G401 (cell line): ENCODE data around the gene HYI. TPM values are rescaled to one million over a fixed set of nuclear protein-coding genes. Genes with fewer than 3 reads are reported as not detected.
A peak's percentile ranks its signal among the peaks of the same experiment; 100 is the strongest.
"Not testable (repeated sequence)": the region's sequence is repeated elsewhere in the genome, so short reads cannot be mapped to it uniquely, and the experiment has no call there.

Experiments
- DNase-seq: peaks from one replicate; pipeline ENCODE4 v3.0.0-alpha.2; 2015; ENCODE audit warnings: low spot score
- in situ Hi-C: cut with HindIII; loops from 2 replicates; pipeline ENCODE4 v1.10.0; 2016; ENCODE audit warnings: low sequenced_read_pairs, mixed read lengths
- total RNA-seq: library from RNA; depleted of rRNA; stranded (reverse); fragments of >200 nt; shearing (Covaris generic); gene quantifications from 2 replicates; pipeline ENCODE4 v1.2.3, GENCODE V29; 2014

HYI gene
- total RNA-seq, 1 experiment from 2014 or later = 22.3 TPM

DNA sequence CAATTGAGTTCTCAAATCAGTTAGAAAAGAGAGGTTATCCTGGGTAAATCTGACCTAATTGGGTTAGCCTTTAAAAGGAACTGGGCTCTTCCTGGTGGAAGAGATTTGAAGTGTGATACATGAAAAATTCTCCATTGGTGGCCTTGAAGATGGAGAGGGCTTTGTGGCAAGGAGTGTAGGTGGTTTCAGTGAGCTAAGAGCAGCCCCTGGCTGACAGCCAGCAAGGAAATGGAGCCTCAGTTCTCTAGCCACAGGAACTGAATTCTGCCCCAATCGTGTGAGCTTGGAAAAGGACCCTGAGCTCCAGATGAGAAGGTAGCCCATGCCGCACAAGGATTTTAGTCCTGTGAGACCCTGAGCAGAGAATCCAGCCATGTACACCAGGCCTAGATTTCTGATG lies 12.7 kb upstream of the HYI start:
- DNase-seq = peak; percentile 10
- in situ Hi-C loops = no loop called here

GRCh38 chr1:43465505-43466067 lies 11.9 kb upstream of the HYI start:
- peak; percentile 41 for DNase-seq
- in situ Hi-C loops = no loop called here

GRCh38 chr1:43464681-43465504 lies 11.2 kb upstream of the HYI start:
- in situ Hi-C loops = no loop called here
- no peak for DNase-seq

- in situ Hi-C loops = no loop called here
- DNase-seq = no peak
Measured at GRCh38 chr1:43463479-43463878, 9.7 kb upstream of the HYI start.

GRCh38 chr1:43460988-43461693 lies 7.4 kb upstream of the HYI start:
- DNase-seq = no peak
- in situ Hi-C loops = no loop called here

DNA sequence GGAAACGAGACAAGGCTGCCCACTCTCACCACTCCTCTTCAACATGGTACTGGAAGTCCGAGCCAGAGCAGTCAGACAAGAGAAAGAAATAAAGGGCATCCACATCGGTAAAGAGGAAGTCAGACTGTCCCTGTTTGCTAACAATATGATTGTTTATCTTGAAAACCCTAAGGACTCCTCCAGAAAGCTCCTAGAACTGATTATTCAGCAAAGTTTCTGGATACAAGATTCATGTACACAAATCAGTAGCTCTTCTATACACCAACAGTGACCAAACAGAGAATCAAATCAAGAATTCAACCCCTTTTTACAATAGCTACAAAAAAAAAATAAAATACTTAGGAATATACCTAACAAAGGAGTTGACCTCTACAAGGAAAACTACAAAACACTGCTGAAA lies 4.6 kb upstream of the HYI start:
- DNase-seq, in situ Hi-C loops: not testable (repeated sequence)

- no peak for DNase-seq
- in situ Hi-C loops = no loop called here
Measured at GRCh38 chr1:43455213-43455889, 1.6 kb upstream of the HYI start.

- in situ Hi-C loops = no loop called here
- DNase-seq = peak; percentile 94
Measured at GRCh38 chr1:43454270-43455011, 710 bp upstream of the HYI start.

DNA sequence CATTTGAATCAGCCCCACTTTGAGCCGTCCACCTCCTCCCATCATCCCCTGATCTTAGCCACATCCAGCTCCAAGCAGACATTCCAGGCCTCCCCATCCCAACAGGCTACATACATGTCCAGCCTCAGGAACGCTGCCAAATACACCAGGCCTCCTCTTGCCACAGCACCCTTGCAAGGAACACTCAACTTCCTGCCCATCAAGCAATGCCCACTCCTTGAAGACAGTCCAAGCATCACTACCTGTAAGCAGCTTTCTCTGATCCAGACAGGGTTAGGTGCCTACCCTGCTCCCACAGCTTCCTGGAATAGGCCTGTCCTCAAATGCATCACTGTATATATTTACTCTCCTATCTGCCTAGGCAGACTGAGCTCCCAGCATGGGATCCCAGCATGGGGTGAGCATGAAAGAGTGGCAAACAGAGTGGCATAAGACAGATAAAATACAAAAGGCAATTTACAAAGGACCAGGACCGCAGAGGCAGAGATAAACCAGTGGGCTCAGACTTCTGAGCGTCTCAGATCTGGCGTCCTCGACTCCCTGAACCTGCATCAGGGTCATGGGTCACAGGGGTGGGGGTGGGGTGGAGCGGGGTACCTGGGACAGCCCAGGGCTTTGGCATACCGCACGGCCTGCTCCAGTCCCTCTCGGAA lies 816 bp downstream of the HYI start:
- in situ Hi-C loops = no loop called here
- peak; percentile 69 for DNase-seq

DNA sequence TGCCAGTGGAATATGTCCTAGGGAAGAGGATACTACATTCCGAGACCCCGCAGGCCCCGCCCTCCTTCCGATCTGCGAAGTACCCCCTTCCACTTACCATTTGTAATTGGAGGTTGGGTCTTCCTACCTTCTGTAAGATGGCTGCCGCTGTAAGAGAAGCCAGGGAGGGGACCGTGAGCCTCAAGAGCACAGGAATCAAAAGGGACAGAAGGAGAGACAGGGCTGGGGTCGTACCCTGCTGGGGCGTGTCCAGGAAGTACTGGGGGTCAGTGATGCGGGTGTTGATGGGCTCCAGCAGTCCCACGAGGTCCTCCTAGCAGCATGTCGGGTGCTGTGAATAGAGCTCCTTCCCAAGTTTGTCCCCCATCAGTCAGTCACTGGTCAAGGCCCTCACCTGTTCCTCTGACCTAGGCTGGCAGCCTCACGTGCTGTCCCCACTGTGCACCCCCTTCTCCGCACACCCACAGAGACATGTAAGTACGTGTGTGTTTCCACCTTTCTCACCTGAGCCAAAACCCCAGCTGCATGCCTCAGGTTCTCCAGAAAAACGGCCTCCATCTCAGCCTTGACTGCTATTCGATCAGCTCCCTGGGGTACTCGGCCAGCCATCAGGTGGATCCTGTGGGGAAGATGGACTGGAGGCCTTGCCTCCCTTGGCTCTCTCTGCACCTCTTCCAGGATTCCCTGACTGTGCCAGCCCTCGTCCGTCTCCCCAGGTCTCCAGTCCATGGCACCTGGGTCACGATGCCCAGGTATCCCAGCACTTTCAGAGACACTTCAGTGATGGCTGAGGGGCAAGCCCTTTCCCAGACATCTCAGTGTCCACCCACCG lies 1.8 kb downstream of the HYI start:
- DNase-seq = no peak
- in situ Hi-C loops = no loop called here

DNA sequence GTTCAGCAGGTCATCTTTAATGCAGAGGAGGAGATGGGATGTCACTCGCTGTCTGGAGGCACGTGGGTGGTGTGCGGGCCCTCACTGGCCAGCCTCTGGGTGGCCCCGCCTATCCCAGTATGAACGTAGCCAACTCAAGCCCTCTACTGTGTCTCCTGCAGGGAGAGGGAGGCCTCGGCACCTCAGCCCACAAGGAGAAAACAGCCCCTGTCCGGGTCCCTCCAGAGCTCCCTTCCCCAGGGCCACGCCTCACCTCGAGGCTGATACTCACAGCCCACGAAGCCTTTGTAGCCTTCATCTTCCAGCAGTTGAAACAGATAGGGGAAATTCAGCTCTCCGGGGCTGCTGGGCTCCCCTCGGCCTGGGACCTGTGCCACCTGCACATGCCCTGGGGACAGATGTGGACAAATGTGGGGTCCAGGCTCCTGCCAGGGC lies 2.6 kb downstream of the HYI start:
- DNase-seq = no peak
- in situ Hi-C loops = no loop called here

DNA sequence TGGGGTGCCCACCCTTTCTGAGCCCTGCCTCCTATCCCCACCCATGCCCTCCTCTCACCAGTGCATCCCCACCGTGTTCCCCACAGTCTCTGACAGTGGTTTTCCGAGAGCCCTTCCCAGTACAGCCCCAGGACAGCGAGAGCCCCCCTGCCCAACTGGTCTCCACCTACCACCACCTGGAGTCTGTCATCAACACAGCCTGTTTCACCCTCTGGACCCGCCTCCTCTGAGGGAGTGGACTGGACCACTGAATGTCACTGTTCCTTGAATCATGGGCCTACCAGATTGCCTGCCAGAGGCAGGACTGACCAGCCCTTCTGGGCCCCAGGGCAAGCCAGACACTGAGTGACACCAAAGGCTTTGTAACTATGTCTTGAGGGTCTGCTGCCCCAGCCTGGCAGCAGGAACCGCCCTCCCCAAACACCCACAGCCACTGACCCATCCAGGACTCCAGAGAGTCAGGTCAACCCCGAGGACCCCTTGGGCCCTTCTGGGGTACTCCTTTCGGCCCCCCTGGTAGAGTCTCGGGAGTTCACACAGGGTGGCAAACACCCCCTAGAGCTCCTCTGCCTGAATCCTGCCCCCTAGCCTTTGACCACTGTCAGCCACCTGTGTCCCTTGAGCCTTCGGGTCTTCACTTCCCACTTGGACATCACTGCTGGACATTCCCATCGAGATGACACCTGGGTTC lies 3.3 kb downstream of the HYI start:
- in situ Hi-C loops = no loop called here
- no peak for DNase-seq

DNA sequence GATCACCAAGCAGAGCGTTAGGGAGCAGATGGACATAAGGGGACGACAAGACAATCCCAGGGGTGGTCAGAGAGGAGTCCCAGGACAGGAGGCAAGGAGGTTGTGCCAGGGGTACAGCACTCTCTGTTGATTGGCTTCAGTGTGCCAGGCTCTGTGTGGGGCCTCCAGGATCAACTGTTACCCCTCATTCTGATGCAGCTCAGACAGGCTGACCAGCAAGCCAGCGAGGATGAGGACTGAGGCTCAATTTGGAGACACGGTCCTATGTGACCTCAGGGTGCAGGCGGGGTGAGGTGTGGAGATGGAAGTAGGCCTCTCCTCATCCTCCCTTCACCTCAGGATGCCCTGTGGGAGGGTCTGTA lies 4.0 kb downstream of the HYI start:
- no peak for DNase-seq
- in situ Hi-C loops = no loop called here

DNA sequence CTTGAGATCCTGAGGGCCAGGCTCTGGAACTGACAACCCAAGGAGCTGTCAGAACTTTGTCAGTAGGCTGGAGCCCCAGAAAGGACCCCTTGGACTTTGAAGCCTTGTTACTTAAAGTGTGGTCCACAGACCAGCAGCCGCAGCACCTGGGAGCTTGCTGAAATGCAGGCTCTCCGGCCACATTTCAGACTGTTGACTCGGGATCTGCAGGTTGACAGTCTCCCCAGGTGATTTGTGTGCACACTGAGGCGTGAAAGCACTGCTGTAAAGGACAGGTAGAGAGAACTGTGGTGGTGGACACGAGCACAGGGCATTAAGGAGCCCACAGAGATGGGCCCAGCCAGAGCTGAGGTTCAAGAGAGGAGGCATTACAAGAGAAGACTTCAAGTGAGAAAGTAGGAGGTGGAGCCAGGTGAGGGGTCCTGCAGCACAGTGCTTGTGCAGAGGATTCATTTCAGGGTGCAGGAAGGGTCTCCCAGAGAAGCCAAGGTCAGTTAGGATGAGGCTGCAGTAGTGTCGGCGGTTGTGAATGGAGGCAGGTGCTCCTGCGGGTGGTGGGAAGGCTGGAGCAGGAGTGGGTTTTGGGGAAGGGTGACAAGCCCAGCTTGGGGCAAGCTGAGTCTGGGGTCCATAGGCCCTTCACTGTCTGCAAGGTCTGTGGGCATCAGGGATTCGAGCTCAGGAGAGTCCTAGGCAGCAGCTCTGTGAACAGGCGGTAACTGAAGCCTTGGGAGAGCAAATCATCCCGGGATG lies 4.6 kb downstream of the HYI start:
- in situ Hi-C loops = no loop called here
- no peak for DNase-seq

DNA sequence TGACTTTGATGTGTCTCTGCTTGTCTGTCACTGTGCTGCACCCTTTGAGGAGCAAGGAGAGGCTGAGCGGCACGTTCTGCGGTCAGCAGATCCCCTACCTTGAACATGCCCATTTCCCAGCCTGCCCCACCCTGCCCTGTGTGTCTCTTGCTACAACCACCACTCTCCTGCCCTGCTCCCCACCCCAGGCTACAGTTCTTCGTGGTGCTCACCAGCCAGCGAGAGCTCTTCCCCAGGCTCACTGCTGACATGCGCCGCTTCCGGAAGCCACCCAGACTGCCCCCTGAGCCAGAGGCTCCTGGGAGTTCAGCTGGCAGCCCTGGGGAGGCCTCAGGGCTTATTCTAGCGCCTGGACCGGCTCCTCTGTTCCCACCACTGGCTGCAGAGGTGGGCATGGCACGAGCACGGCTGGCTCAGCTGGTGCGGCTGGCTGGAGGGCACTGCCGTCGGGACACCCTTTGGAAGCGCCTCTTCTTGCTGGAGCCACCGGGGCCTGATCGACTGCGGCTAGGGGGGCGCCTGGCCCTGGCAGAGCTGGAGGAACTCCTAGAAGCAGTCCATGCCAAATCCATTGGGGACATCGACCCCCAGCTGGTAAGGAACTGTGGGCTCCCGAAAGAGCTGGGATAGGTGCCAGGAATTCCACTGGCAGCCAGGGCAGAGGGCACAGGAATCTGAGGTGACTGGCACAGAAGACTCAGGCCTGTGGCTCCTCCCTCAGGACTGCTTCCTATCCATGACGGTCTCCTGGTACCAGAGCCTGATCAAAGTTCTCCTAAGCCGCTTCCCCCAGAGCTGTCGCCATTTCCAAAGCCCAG lies 5.6 kb downstream of the HYI start:
- in situ Hi-C loops = no loop called here

More for the DNA sequence above, 5.6 kb downstream of the HYI start:
- no peak for DNase-seq
